HepG2 (cell line): ENCODE measurements around the gene EIF3B. TPM values are rescaled to one million over a fixed set of nuclear protein-coding genes. Genes with fewer than 3 reads are reported as not detected.

Source experiments
- ATAC-seq: fragments of 200-7000 bp; cut with Tn5 transposase; 3 replicates; pipeline ENCODE4 v1.9.1; 2020; ENCODE audit warnings: mild to moderate bottlenecking, moderate library complexity
- BruUV-seq: library from RNA; stranded (reverse); fragments of 400-500 nt; replicated peaks from 2 replicates; lab custom pipeline; 2021; lab: Mats Ljungman, UMichigan
- CTCF ChIA-PET: fragments of 300-600 bp; formaldehyde crosslinking; extraction: SDS; loops from one replicate; lab custom pipeline; 2021; ENCODE audit warnings: low total read pairs, inconsistent platforms, low intra/inter-chr PET ratio; lab: Yijun Ruan, JAX
- POLR2A ChIA-PET: fragments of 350-600 bp; sonication (Branson Sonifier 250); formaldehyde crosslinking; loops from one replicate; lab custom pipeline; 2020; ENCODE audit warnings: antibody characterized with exemption, inconsistent platforms; lab: Yijun Ruan, JAX
- DNase-seq: peaks from one replicate; pipeline ENCODE4 v3.0.0-alpha.2; 2015; ENCODE audit warnings: low spot score
- FAIRE-seq: peaks from 3 replicates; lab custom pipeline; 2011; peaks lifted over from hg19 to GRCh38; lab: Jason Lieb, UNC
- H2AFZ ChIP-seq: one replicate; pipeline ENCODE4 v1.6.1; 2011; ENCODE audit warnings: low read length, inconsistent platforms
- H3K27ac ChIP-seq: fragments of 300-600 bp; 3 replicates; pipeline ENCODE4 v1.8.0; 2011; ENCODE audit warnings: mixed run types, mild to moderate bottlenecking, mixed read lengths, low read length, inconsistent platforms; ENCODE audit not compliant: insufficient read depth; ENCODE audit errors: extremely low read length
- H3K27me3 ChIP-seq, 2 experiments: fragments of 200-600 bp in 1 of 2; 2 replicates in 1 of 2; 3 replicates in 1 of 2; pipeline versions ENCODE4 v1.6.0 to v1.8.0; 2011; ENCODE audit warnings: low read length in 2 of 2, mild to moderate bottlenecking in 2 of 2, moderate library complexity in 2 of 2, inconsistent platforms in 1 of 2; ENCODE audit not compliant: insufficient read depth in 2 of 2, control insufficient read depth in 1 of 2
- H3K36me3 ChIP-seq, 2 experiments: fragments of 200-600 bp in 1 of 2; replicated peaks in 1 of 2; 2 replicates in 1 of 2; 3 replicates in 1 of 2; pipeline versions ENCODE4 v1.5.1 to v1.8.0; 2011; ENCODE audit warnings: low read length in 2 of 2, inconsistent platforms in 1 of 2; ENCODE audit not compliant: insufficient read depth in 2 of 2, control insufficient read depth in 1 of 2
- H3K4me1 ChIP-seq: 2 replicates; pipeline ENCODE4 v1.5.1; 2012; ENCODE audit warnings: low read length, inconsistent platforms; ENCODE audit not compliant: insufficient read depth
- H3K4me2 ChIP-seq: 2 replicates; pipeline ENCODE4 v1.6.0; 2011; ENCODE audit warnings: low read depth, low read length, inconsistent platforms
- H3K4me3 ChIP-seq, 3 experiments: fragments of 200-600 bp in 1 of 3; sonication (generic), shearing (Covaris generic) in 1 of 3; replicated peaks in 1 of 3; 2 replicates each; pipeline ENCODE4 v1.5.1; 2011 to 2016; ENCODE audit warnings: low read length in 3 of 3, inconsistent platforms in 2 of 3, low read depth in 2 of 3, mild to moderate bottlenecking in 2 of 3, control low read depth in 1 of 3, mixed read lengths in 1 of 3; ENCODE audit not compliant: insufficient read depth in 1 of 3
- H3K79me2 ChIP-seq: one replicate; pipeline ENCODE4 v1.6.1; 2011; ENCODE audit warnings: low read length, inconsistent platforms; ENCODE audit not compliant: insufficient read depth
- H3K9ac ChIP-seq: 2 replicates; pipeline ENCODE4 v1.6.0; 2011; ENCODE audit warnings: mild to moderate bottlenecking, low read depth, low read length, inconsistent platforms; ENCODE audit not compliant: insufficient read depth
- H3K9me3 ChIP-seq: 2 replicates; pipeline ENCODE4 v1.5.1; 2012; ENCODE audit warnings: mild to moderate bottlenecking, low read length
- H4K20me1 ChIP-seq: 2 replicates; pipeline ENCODE4 v1.6.0; 2011; ENCODE audit warnings: inconsistent platforms, mild to moderate bottlenecking, low read length, moderate library complexity; ENCODE audit not compliant: insufficient read depth
- AHDC1 ChIP-seq: sonication (generic); formaldehyde crosslinking; IDR thresholded peaks from 2 replicates; pipeline ENCODE4 v1.5.1; 2020; ENCODE audit warnings: mild to moderate bottlenecking, missing genetic modification reagents, borderline replicate concordance
- BRD4 ChIP-seq: sonication (generic); formaldehyde crosslinking; IDR thresholded peaks from 2 replicates; pipeline ENCODE4 v1.4.0; 2020; ENCODE audit warnings: missing genetic modification reagents
- CSRNP1 ChIP-seq: sonication (generic); formaldehyde crosslinking; IDR thresholded peaks from 2 replicates; pipeline ENCODE4 v1.8.1; 2023; ENCODE audit warnings: mild to moderate bottlenecking, missing genetic modification reagents
- HINFP ChIP-seq: sonication (generic); formaldehyde crosslinking; IDR thresholded peaks from 2 replicates; pipeline ENCODE4 v1.4.0; 2020; ENCODE audit warnings: low read depth, mild to moderate bottlenecking, missing genetic modification reagents
- KDM3A ChIP-seq: IDR thresholded peaks from 2 replicates; pipeline ENCODE4 v1.6.1; 2018; ENCODE audit warnings: low read depth, missing compliant biosample characterization
- PLSCR1 ChIP-seq: sonication (generic); formaldehyde crosslinking; IDR thresholded peaks from 2 replicates; pipeline ENCODE4 v1.5.0; 2020; ENCODE audit warnings: missing genetic modification reagents, mild to moderate bottlenecking, borderline replicate concordance
- RXRB ChIP-seq: IDR thresholded peaks from 2 replicates; pipeline ENCODE4 v1.6.1; 2016; ENCODE audit warnings: borderline replicate concordance, missing genetic modification reagents, missing compliant biosample characterization
- SMAD1 ChIP-seq: sonication (generic); formaldehyde crosslinking; IDR thresholded peaks from 2 replicates; pipeline ENCODE4 v1.4.0; 2020; ENCODE audit warnings: missing genetic modification reagents, low read depth, mild to moderate bottlenecking, borderline replicate concordance
- ZMYM4 ChIP-seq: sonication (generic); formaldehyde crosslinking; IDR thresholded peaks from 2 replicates; pipeline ENCODE4 v1.8.1; 2023; ENCODE audit warnings: mild to moderate bottlenecking, missing genetic modification reagents
- ZNF510 ChIP-seq: sonication (generic); formaldehyde crosslinking; IDR thresholded peaks from 2 replicates; pipeline ENCODE4 v1.4.0; 2020; ENCODE audit warnings: low read depth, mild to moderate bottlenecking, missing genetic modification reagents
- WGBS: methylation state at CpG from one replicate; pipeline ENCODE4 v1.1.6; 2017; ENCODE audit warnings: low lambda C conversion rate; 5-methylcytosine and 5-hydroxymethylcytosine counted together
- in situ Hi-C: cut with HindIII; loops from 2 replicates; pipeline ENCODE4 v1.10.0; 2017; ENCODE audit warnings: low pct_unique_long_range_greater_than_20kb; ENCODE audit not compliant: extremely low pct_ligation_motif_present
- intact Hi-C: fragments of 100-400 bp; cut with micrococcal nuclease; formaldehyde crosslinking; loops from one replicate; pipeline ENCODE4 v1.10.0; 2022; ENCODE audit not compliant: unreplicated experiment
- polyA plus RNA-seq, 8 experiments: library from polyadenylated mRNA; depleted of rRNA in 3 of 8; stranded (reverse) in 7 of 8; unstranded in 1 of 8; fragments of >200 nt; fragmentation: Illumina TruSeq in 4 of 8; extraction: Trizol in 4 of 8; gene quantifications; 2 replicates each; pipeline versions ENCODE4 v1.2.1 to v1.2.3, GENCODE V29; 2011 to 2016; ENCODE audit warnings: low read depth in 4 of 8, missing spikeins in 1 of 8, mixed read lengths in 1 of 8; ENCODE audit not compliant: insufficient read depth in 1 of 8
- total RNA-seq, 5 experiments: library from RNA; depleted of rRNA; stranded (reverse); fragments of >200 nt; fragmentation: Illumina TruSeq; extraction: Trizol; gene quantifications; 2 replicates each; pipeline ENCODE4 v1.2.3, GENCODE V29; 2016; ENCODE audit warnings: low read depth in 1 of 5
- TF ChIP-seq, protein P1 (sequence below): fragments of 450-650 bp; IDR thresholded peaks from 2 replicates; pipeline ENCODE4 v1.6.1; 2017
- TF ChIP-seq, protein P2 (sequence below): IDR thresholded peaks from 2 replicates; pipeline ENCODE4 v1.6.1; 2016; ENCODE audit warnings: low read depth, borderline replicate concordance

EIF3B gene
- total and polyA plus RNA-seq, 2 of the 13 experiments (the other 11 are each of a cell fraction or from before 2014, with no cell fraction given), result 92.2 to 241 TPM

DNA sequence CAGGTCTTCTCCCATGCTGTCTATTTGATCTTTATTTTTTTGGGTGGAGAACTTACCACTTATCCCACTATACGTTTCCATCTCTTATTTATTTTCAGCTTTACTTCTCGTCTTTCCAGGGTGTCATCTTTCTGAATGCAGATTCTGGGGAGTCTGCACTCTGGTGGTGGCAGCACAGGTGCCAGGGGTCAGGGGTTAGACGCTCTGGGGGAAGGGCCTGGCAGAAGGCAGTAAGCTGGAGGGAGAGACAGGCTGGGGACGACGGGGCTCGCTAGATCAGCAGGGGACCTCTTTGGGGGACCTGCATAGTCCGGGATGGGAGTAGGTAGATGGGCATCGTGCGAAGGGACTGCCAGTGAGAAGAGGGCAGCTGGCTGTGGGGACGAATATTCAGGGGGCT, 71.1 kb downstream of the EIF3B start:
- Histone ChIP-seq H3K79me2 (peaks cover 3% of the 10 kb centered on the region), H2AFZ (no peak overlapping the region), H3K36me3 (no peaks in the 10 kb centered on the region), H3K4me3 (no peak overlapping the region), H3K4me1 (peaks cover 12% of the 10 kb centered on the region), H3K4me2 (no peak overlapping the region), H3K9ac (no peak overlapping the region), H3K27ac (no peak overlapping the region), H3K9me3 (no peaks in the 10 kb centered on the region), H3K27me3 (no peaks in the 10 kb centered on the region), H4K20me1 (no peaks in the 10 kb centered on the region)
- WGBS, result 96% methylated on average over 10 of the region's 10 CpGs
- in situ Hi-C loops (no loop called here), intact Hi-C loops (no loop called here)
- FAIRE-seq (no peak), DNase-seq (no peak), ATAC-seq (no peak)
- BruUV-seq, result no TSS peak
- POLR2A ChIA-PET, result no interaction called here
- CTCF ChIA-PET, result no interaction called here
- TF ChIP-seq ZMYM4 (CRISPR knock-in tag), result no peak
- no peak for TF ChIP-seq PLSCR1
- TF ChIP-seq ZNF510 (CRISPR knock-in tag), result no peak
- no peak for TF ChIP-seq HINFP (CRISPR knock-in tag)
- no peak for TF ChIP-seq CSRNP1 (CRISPR knock-in tag)
- TF ChIP-seq SMAD1, result no peak
- TF ChIP-seq KDM3A (CRISPR knock-in tag), result no peak
- no peak for TF ChIP-seq RXRB (CRISPR knock-in tag)
- TF ChIP-seq, protein P1, sequence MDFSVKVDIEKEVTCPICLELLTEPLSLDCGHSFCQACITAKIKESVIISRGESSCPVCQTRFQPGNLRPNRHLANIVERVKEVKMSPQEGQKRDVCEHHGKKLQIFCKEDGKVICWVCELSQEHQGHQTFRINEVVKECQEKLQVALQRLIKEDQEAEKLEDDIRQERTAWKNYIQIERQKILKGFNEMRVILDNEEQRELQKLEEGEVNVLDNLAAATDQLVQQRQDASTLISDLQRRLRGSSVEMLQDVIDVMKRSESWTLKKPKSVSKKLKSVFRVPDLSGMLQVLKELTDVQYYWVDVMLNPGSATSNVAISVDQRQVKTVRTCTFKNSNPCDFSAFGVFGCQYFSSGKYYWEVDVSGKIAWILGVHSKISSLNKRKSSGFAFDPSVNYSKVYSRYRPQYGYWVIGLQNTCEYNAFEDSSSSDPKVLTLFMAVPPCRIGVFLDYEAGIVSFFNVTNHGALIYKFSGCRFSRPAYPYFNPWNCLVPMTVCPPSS, result no peak
- no peak for TF ChIP-seq AHDC1 (CRISPR knock-in tag)
- TF ChIP-seq, protein P2, sequence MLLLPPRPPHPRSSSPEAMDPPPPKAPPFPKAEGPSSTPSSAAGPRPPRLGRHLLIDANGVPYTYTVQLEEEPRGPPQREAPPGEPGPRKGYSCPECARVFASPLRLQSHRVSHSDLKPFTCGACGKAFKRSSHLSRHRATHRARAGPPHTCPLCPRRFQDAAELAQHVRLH (CRISPR knock-in tag), result no peak
- no peak for TF ChIP-seq BRD4 (CRISPR knock-in tag)
